HG02642 (cell line): ENCODE results near the gene EEIG1.
"Not testable (repeated sequence)": the region's sequence is repeated elsewhere in the genome, so short reads cannot be mapped to it uniquely, and the experiment has no call there.

ENCODE experiments used
- ATAC-seq: cut with Tn5 transposase; IDR thresholded peaks from one replicate; pipeline ENCODE4 v1.9.1; 2021; ENCODE audit warnings: mild to moderate bottlenecking; ENCODE audit not compliant: unreplicated experiment, poor library complexity

The EEIG1 gene

GRCh38 chr9:127980706-127981558, at the start of gene EEIG1:
EEIG1 (minus strand) TSS chr9:127980989; CDS start chr9:127980137, 852 bp downstream.
- ATAC-seq, result peak; percentile 78

GRCh38 chr9:128027705-128028104, 46.9 kb upstream of the EEIG1 start:
- no peak for ATAC-seq

GRCh38 chr9:128026773-128027541, 46.2 kb upstream of the EEIG1 start:
- no peak for ATAC-seq

GRCh38 chr9:128026255-128026772, 45.5 kb upstream of the EEIG1 start:
- no peak for ATAC-seq

- no peak for ATAC-seq
Observed at GRCh38 chr9:128025736-128026135, 44.9 kb upstream of the EEIG1 start.

GRCh38 chr9:128024761-128025308, 44.0 kb upstream of the EEIG1 start:
- ATAC-seq, result no peak

- not testable (repeated sequence) for ATAC-seq
Observed at GRCh38 chr9:128023671-128024070, 42.9 kb upstream of the EEIG1 start.

- ATAC-seq, result no peak
Observed at GRCh38 chr9:128022886-128023285, 42.1 kb upstream of the EEIG1 start.

- no peak for ATAC-seq
Observed at GRCh38 chr9:128021098-128021497, 40.3 kb upstream of the EEIG1 start.

GRCh38 chr9:128020692-128021091, 39.9 kb upstream of the EEIG1 start:
- ATAC-seq, result no peak

GRCh38 chr9:128015696-128016095, 34.9 kb upstream of the EEIG1 start:
- no peak for ATAC-seq

- no peak for ATAC-seq
Observed at GRCh38 chr9:128011071-128011817, 30.5 kb upstream of the EEIG1 start.

GRCh38 chr9:128009639-128010038, 28.9 kb upstream of the EEIG1 start:
- no peak for ATAC-seq

GRCh38 chr9:128008171-128008570, 27.4 kb upstream of the EEIG1 start:
- ATAC-seq, result no peak

- ATAC-seq, result peak; percentile 66
Observed at GRCh38 chr9:128007566-128008138, 26.9 kb upstream of the EEIG1 start.

GRCh38 chr9:128006332-128006996, 25.7 kb upstream of the EEIG1 start:
- no peak for ATAC-seq

GRCh38 chr9:128005923-128006322, 25.1 kb upstream of the EEIG1 start:
- ATAC-seq, result no peak

- no peak for ATAC-seq
Observed at GRCh38 chr9:128003966-128004604, 23.3 kb upstream of the EEIG1 start.

- ATAC-seq, result no peak
Observed at GRCh38 chr9:128002959-128003358, 22.2 kb upstream of the EEIG1 start.
